Loucy (cell line): ENCODE data around the gene STPG4.

Experiments
- H2AFZ ChIP-seq: fragments of 200-600 bp; sonication (generic); 2 replicates; pipeline ENCODE4 v1.6.0; 2016; ENCODE audit warnings: antibody characterized with exemption, mild to moderate bottlenecking, low read length, moderate library complexity
- H3F3A ChIP-seq: fragments of 200-600 bp; 2 replicates; pipeline ENCODE4 v1.6.0; 2016; ENCODE audit warnings: antibody characterized with exemption, low read depth, mild to moderate bottlenecking
- H3K27me3 ChIP-seq: fragments of 200-600 bp; sonication (generic); 2 replicates; pipeline ENCODE4 v1.6.1; 2014; ENCODE audit warnings: low read length, mild to moderate bottlenecking; ENCODE audit not compliant: insufficient read depth, poor library complexity, severe bottlenecking
- H3K36me3 ChIP-seq: fragments of 200-600 bp; sonication (generic); 2 replicates; pipeline ENCODE4 v1.6.1; 2016; ENCODE audit warnings: low read length; ENCODE audit not compliant: insufficient read depth
- H3K4me1 ChIP-seq: fragments of 200-600 bp; sonication (generic); 2 replicates; pipeline ENCODE4 v1.5.1; 2014; ENCODE audit warnings: low read length, mild to moderate bottlenecking; ENCODE audit not compliant: insufficient read depth, poor library complexity, severe bottlenecking
- H3K4me2 ChIP-seq: fragments of 200-600 bp; sonication (generic); 2 replicates; pipeline ENCODE4 v1.6.0; 2014; ENCODE audit warnings: antibody characterized with exemption, low read length, low read depth, mild to moderate bottlenecking; ENCODE audit not compliant: poor library complexity, severe bottlenecking
- H3K4me3 ChIP-seq: fragments of 200-600 bp; sonication (generic); 2 replicates; pipeline ENCODE4 v1.5.1; 2014; ENCODE audit warnings: low read length, mild to moderate bottlenecking, mixed read lengths; ENCODE audit not compliant: poor library complexity, severe bottlenecking
- H3K79me2 ChIP-seq: fragments of 200-600 bp; sonication (generic); 2 replicates; pipeline ENCODE4 v1.6.1; 2014; ENCODE audit warnings: low read length; ENCODE audit not compliant: insufficient read depth
- H3K9ac ChIP-seq: fragments of 200-600 bp; sonication (generic); 2 replicates; pipeline ENCODE4 v1.6.0; 2014; ENCODE audit warnings: mild to moderate bottlenecking, low read depth, low read length, moderate library complexity; ENCODE audit not compliant: poor library complexity, severe bottlenecking
- H3K9me2 ChIP-seq: fragments of 200-600 bp; sonication (generic); replicated peaks from 2 replicates; pipeline ENCODE4 v1.6.1; 2016; ENCODE audit warnings: low read depth, low read length, mixed read lengths
- H3K9me3 ChIP-seq: fragments of 200-600 bp; sonication (generic); 2 replicates; pipeline ENCODE4 v1.6.1; 2014; ENCODE audit warnings: mild to moderate bottlenecking, antibody characterized with exemption, low read length, low read depth; ENCODE audit not compliant: insufficient read depth
- H4K20me1 ChIP-seq: fragments of 200-600 bp; sonication (generic); 2 replicates; pipeline ENCODE4 v1.6.0; 2014; ENCODE audit warnings: antibody characterized with exemption, low read length, mild to moderate bottlenecking; ENCODE audit not compliant: insufficient read depth, poor library complexity, severe bottlenecking
- EZH2phosphoT487 ChIP-seq: fragments of 200-600 bp; IDR thresholded peaks from 2 replicates; pipeline ENCODE4 v1.6.1; 2018; ENCODE audit warnings: antibody characterized with exemption, mild to moderate bottlenecking, moderate library complexity, borderline replicate concordance
- TF ChIP-seq, protein P1 (sequence below): fragments of 200-600 bp; sonication (generic); conservative IDR thresholded peaks from 2 replicates; pipeline ENCODE4 v1.5.1; 2014; ENCODE audit warnings: mild to moderate bottlenecking, antibody characterized with exemption, low read length

Gene STPG4

DNA sequence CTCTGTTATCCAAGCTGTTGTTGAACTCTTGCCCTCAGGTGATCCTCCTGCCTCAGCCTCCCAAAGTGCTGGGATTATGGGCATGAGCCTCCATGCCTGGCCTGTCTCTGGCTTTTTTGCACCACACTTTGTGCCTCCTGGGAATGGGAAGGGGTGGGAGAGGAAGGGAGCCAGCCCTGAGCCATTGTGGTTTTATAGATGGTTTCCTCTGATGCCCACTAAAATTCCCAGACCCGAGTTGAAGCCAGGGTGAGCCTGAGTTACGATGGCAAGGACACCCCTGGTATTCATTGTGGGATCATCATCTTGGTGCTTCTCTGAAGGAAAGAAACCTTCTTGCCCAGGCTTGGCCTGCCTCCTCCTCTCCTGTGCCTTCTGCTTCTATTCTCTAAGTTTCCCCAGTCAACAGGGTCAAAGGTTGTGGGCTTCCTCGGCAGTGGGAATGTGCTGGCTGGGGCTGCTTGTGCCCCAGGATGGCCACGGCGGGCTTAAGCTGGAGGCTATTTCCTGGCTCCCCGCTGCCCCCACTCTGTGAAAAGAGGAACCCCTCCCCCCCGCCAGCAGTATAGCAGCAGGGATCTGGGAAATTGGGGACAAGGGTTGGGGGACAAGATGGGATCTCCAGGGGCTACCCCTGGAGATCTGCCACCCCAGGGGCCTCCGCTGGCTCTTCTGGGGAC, 106.2 kb downstream of the STPG4 start:
- peaks cover 29% of the 10 kb centered on the region; the same call in 1 of the 2 replicates for H3K36me3 ChIP-seq
- no peak for TF ChIP-seq EZH2phosphoT487
- TF ChIP-seq, protein P1, sequence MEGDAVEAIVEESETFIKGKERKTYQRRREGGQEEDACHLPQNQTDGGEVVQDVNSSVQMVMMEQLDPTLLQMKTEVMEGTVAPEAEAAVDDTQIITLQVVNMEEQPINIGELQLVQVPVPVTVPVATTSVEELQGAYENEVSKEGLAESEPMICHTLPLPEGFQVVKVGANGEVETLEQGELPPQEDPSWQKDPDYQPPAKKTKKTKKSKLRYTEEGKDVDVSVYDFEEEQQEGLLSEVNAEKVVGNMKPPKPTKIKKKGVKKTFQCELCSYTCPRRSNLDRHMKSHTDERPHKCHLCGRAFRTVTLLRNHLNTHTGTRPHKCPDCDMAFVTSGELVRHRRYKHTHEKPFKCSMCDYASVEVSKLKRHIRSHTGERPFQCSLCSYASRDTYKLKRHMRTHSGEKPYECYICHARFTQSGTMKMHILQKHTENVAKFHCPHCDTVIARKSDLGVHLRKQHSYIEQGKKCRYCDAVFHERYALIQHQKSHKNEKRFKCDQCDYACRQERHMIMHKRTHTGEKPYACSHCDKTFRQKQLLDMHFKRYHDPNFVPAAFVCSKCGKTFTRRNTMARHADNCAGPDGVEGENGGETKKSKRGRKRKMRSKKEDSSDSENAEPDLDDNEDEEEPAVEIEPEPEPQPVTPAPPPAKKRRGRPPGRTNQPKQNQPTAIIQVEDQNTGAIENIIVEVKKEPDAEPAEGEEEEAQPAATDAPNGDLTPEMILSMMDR: no peak

DNA sequence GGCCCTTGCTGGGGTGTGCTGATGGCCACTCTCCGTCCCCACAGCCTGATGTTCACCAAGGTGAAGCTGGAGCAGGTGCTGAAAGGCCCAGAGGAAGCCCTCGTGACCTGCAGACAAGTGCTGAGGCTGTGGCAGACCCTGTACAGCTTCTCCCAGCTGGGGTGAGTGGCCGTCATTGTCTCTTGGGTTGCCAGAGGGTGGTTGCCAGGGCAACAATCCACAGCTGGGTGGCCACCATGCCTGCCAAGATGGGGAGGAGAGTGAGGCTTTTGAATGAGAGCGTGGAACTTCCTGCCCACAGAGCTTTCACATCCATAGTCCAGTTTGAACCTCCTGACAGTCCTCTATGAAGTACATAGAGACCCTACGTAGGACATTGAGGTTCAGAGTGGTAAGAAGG, 108.8 kb downstream of the STPG4 start:
- H3K9ac ChIP-seq: no peak overlapping the region
- H3K9me3 ChIP-seq: no peaks in the 10 kb centered on the region
- H3K4me2 ChIP-seq: no peak overlapping the region
- H3K36me3 ChIP-seq: peaks cover 23% of the 10 kb centered on the region; the same call in 1 of the 2 replicates
- H3K79me2 ChIP-seq: no peaks in the 10 kb centered on the region
- no peaks in the 10 kb centered on the region for H3K9me2 ChIP-seq
- H2AFZ ChIP-seq: no peak overlapping the region
- H4K20me1 ChIP-seq: no peaks in the 10 kb centered on the region
- no peaks in the 10 kb centered on the region for H3F3A ChIP-seq
- peaks cover 5% of the 10 kb centered on the region for H3K4me1 ChIP-seq
- TF ChIP-seq, protein P1: no peak
- TF ChIP-seq EZH2phosphoT487: no peak
- no peaks in the 10 kb centered on the region for H3K27me3 ChIP-seq
- H3K4me3 ChIP-seq: no peak overlapping the region

More for the DNA sequence above, 106.2 kb downstream of the STPG4 start:
- H3K4me1 ChIP-seq: no peaks in the 10 kb centered on the region
- no peaks in the 10 kb centered on the region for H3K27me3 ChIP-seq
- no peak overlapping the region for H3K4me3 ChIP-seq
- H3F3A ChIP-seq: no peaks in the 10 kb centered on the region
- no peaks in the 10 kb centered on the region for H3K9me2 ChIP-seq
- H3K79me2 ChIP-seq: no peaks in the 10 kb centered on the region
- H3K9me3 ChIP-seq: no peaks in the 10 kb centered on the region
- no peaks in the 10 kb centered on the region for H4K20me1 ChIP-seq
- H3K9ac ChIP-seq: no peak overlapping the region
- no peak overlapping the region for H3K4me2 ChIP-seq
- no peak overlapping the region for H2AFZ ChIP-seq

DNA sequence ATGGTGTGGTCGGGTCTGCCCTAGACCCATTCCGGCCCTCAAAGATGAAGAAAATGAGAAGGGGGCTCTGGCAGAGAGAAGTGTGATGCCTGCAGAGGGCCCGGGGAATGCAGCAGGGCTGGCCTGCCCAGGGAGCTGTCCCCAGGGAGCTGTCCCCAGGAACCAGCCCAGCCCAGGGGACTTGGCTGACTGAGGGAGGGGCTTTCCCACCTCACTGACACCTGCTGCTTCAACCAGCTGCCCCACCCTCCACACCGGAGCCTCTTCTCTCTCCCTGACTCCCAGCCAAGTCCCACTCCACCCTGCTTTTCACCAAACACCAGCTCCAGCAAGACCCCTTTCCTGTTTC, 111.2 kb downstream of the STPG4 start:
- Histone ChIP-seq H3F3A (no peaks in the 10 kb centered on the region), H3K9me3 (no peaks in the 10 kb centered on the region), H3K27me3 (no peaks in the 10 kb centered on the region), H3K9ac (no peak overlapping the region), H3K4me2 (no peak overlapping the region), H3K36me3 (peaks cover 17% of the 10 kb centered on the region; the same call in 1 of the 2 replicates), H3K4me3 (no peak overlapping the region), H3K79me2 (no peaks in the 10 kb centered on the region), H4K20me1 (no peaks in the 10 kb centered on the region), H3K9me2 (no peaks in the 10 kb centered on the region), H2AFZ (no peak overlapping the region), H3K4me1 (peaks cover 5% of the 10 kb centered on the region)
- no peak for TF ChIP-seq EZH2phosphoT487
- TF ChIP-seq, protein P1: no peak
